ENCODE measurements around the gene PSMC4.

The PSMC4 gene

DNA sequence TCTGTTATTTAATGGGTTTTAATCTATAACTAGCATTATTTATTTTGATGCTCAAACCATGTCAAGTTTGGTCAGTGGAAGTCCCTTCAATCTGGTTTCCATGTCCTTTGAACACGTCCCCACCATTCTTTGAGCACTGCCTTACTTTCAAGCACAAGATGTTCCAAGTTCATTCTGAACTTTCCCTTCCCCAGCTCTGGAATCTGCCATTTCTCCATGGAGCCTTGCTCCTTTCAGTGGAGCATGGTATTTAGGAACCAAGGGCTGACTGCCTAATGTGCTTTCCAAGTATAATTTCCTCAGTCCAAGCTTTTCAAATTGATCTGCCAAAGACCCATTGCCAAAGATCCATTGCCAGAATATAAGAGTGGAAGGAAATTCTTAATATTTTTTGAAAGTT is 24.8 kb downstream of the PSMC4 start:
- no peak for DNase-seq

DNA sequence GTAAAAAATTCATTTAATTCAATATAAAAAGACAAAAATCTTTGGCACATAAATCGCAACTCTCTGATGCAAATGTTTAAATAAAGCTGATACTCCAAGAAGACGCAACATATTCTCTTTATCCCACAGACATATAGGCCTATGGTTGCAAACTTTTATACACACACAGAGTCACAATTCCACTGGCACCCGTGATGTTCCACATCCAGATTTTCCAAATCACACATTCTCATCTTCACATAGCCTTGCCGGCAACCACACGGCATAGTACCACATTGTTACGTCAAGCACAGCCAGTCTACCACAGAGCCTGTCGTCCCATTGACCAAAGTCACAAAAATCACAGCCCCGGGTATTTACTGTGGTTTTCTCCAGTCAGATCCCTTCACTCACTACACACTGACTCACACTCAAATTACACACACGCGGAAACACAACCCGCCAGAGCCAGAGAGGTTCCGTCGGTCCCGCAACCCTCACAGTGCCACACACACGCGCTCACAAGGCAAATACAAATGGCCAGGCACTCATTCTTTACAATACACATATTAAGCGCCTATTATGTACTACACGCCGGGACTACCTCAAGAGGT is 25.3 kb downstream of the PSMC4 start:
- peak; percentile 64 for DNase-seq

DNA sequence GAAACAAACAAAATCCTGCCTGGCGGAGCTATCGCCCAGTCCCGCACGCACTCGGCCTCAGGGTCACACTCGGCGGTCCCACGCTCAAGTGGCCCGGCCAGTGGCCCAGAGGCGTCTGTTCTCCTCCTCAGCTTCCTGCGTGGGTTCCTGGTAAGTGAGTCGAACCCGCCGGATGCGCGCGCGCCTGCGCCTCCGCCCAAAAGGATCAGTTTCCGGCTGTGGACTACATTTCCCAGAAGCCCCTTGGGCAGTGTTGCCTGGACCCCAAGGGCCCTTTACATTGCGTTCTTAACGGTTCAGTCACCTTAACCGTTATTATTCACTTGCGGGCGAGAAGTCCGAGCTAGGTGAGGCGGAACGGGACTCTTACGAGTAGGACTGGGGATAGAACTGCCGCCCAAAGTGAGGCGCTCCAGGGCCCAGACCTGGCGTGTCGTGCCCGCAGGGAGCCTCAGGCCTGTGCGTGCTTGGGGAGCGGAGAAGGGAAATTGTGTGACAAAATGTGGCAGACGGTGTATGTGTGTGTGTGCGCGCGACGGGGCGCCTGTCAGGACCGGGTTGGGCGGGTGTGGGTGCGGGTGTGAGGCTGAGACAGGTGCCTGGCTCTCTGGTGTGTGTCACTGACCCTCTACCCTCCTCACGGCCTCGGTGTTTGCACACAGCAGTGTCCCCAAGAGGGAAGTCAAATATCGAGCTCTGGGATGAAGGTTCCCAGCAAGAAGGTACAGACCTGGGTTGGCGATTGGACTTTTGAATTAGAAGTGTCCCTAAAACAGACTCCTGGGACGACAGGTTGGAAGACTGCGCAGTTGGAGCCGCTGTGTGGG is 26.1 kb downstream of the PSMC4 start, which contains the start of gene ZNF546:
TSS of gene ZNF546 (plus strand) at position 250 of the 827 bp plus-strand sequence. CDS start 1,267 bp downstream, outside the sequence.
- peak; percentile 94 for DNase-seq

DNA sequence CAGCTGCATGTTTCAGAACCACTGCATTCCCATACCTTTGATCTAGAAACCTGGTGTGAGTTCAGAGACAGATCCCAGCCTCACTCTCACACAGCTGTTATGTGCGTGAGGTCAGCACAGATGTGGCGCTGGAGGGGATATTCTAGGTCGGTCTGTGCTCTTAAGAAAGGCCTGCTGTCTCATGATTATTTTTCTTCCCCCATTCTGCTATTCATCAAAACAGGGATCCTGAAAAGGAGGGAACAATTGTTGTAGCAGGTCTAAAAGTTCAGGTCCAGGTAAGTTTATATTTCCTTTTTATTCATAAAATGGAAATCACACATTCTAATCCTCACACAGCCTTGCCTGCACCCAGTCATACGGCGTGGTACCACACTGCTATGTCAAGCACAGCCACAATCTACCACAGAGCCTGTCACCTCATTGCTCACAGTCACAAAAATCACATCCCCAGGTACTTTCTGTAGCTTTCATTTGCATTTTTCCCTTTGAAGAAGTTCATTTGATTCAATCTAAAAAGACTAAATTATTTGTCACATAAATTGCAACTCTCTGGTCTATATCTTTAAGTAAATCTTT is 26.8 kb downstream of the PSMC4 start:
- no peak for DNase-seq

DNA sequence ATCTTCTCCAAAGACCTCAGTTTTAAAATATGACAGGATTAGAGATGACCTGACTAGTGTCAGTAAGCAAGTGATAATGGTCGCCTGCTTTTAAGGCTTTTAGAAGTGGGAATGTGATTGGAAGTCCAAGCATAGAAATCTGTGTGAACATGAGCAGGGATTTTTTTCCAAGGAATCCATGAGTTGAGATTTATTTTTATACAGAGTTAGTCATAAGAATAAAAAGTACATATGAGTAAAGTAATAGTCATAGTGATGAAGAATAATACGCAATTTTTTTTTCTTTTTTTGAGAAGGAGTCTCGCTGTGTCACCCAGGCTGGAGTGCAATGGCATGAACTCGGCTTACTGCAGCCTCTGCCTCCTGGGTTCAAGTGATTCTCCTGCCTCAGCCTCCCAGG is 27.5 kb downstream of the PSMC4 start:
- DNase-seq: no peak

- no peak for DNase-seq
Observed at GRCh38 chr19:40005691-40006272, 34.8 kb downstream of the PSMC4 start.

- no peak for DNase-seq
Observed at GRCh38 chr19:40006273-40006691, 35.3 kb downstream of the PSMC4 start.

DNA sequence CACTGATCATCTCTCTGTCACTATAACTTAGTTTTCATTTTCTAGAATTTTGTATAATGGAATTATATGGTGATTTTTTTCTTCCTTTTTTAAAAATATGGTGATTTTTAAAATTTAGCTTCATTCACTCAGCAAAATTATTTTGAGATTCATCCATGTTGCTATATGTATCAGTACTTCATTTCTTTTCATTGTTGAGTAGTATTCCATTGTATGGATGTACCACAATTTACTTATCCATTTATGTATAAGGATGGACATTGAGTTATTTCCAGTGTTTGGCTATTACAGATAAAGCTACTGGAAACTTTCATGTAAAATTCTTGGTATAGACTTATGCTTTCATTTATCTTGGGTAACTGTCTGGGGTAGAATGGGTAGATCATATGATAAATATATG is 38.7 kb downstream of the PSMC4 start:
- no peak for DNase-seq

DNA sequence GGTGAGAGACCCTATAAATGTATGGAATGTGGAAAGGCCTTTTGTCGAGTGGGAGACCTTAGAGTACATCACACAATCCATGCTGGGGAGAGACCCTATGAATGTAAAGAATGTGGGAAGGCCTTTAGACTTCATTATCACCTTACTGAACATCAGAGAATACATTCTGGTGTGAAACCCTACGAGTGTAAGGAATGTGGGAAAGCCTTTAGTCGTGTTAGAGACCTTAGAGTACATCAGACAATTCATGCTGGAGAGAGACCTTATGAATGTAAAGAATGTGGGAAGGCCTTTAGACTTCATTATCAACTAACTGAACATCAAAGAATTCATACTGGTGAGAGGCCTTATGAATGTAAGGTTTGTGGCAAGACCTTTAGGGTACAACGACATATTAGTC is 43.0 kb downstream of the PSMC4 start:
- DNase-seq: no peak

GRCh38 chr19:40023969-40024368 is 53.0 kb downstream of the PSMC4 start:
- no peak for DNase-seq

DNA sequence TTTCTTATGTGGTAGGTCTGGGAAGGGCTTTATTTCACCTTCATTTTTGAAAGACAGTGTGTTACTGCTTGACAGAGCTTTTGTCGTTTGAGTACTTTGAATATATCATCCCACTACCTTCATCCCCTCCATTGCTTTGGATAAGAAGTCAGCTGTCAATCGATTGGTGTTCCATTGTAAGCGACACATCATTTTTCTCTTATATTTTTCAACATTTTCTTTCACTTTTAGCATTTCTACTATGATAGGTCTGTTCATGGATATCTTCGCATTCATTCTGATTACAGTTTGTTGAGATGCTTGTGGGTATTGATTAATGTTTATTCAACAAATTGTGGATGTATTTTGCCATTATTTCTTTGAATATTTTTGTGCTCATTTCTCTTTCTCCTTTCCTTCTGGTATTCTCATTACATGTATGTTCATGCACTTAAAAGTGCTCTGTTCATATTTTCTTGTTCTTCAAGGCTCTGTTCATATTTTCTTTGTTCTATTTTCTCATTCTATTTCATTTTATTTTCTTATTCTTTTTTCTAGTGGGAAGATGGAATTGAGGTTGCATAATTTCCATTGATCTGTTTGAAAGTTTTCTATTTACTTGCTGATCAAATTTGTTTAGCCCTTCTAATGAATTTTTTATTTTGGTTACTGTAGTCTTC is 55.1 kb downstream of the PSMC4 start:
- DNase-seq: no peak

- DNase-seq: no peak
Observed at GRCh38 chr19:40026597-40026970, 55.6 kb downstream of the PSMC4 start.

All from stimulated activated CD8-positive, alpha-beta memory T cell treated with anti-CD3 and anti-CD28 coated beads, Interleukin-4, amount 100 ng/mL, for 48 hours (primary cell).